OCI-LY1 (cell line): ENCODE data around the gene MPI.
"Not testable (repeated sequence)": the region's sequence is repeated elsewhere in the genome, so short reads cannot be mapped to it uniquely, and the experiment has no call there.

Source experiments
- H2AFZ ChIP-seq: fragments of 200-600 bp; sonication (generic), shearing (Covaris generic); 2 replicates; pipeline ENCODE4 v1.6.0; 2014; ENCODE audit warnings: antibody characterized with exemption, mild to moderate bottlenecking, low read length
- H3F3A ChIP-seq: fragments of 200-600 bp; sonication (generic), shearing (Covaris generic); 2 replicates; pipeline ENCODE4 v1.6.0; 2014; ENCODE audit warnings: mild to moderate bottlenecking, antibody characterized with exemption, low read length, moderate library complexity; ENCODE audit not compliant: insufficient read depth
- H3K27ac ChIP-seq: fragments of 200-600 bp; sonication (generic); 2 replicates; pipeline ENCODE4 v1.5.1; 2014; ENCODE audit warnings: low read length, mixed run types, mild to moderate bottlenecking, low read depth; ENCODE audit not compliant: poor library complexity, severe bottlenecking
- H3K27me3 ChIP-seq: fragments of 200-600 bp; sonication (generic); 2 replicates; pipeline ENCODE4 v1.6.0; 2014; ENCODE audit warnings: antibody characterized with exemption, mild to moderate bottlenecking, low read length, moderate library complexity; ENCODE audit not compliant: insufficient read depth
- H3K36me3 ChIP-seq: fragments of 200-600 bp; sonication (generic); 2 replicates; pipeline ENCODE4 v1.6.1; 2014; ENCODE audit warnings: mild to moderate bottlenecking, antibody characterized with exemption, low read length, moderate library complexity, mixed read lengths; ENCODE audit not compliant: insufficient read depth
- H3K4me1 ChIP-seq: fragments of 200-600 bp; sonication (generic); 2 replicates; pipeline ENCODE4 v1.5.1; 2014; ENCODE audit warnings: mild to moderate bottlenecking, low read length, moderate library complexity; ENCODE audit not compliant: insufficient read depth, severe bottlenecking
- H3K4me2 ChIP-seq: fragments of 200-600 bp; sonication (generic), shearing (Covaris generic); 2 replicates; pipeline ENCODE4 v1.6.1; 2014; ENCODE audit warnings: low read length
- H3K4me3 ChIP-seq: fragments of 200-600 bp; sonication (generic); 2 replicates; pipeline ENCODE4 v1.5.1; 2014; ENCODE audit warnings: low read length, low read depth, mild to moderate bottlenecking, mixed read lengths; ENCODE audit not compliant: poor library complexity, severe bottlenecking
- H3K79me2 ChIP-seq: fragments of 200-600 bp; shearing (Covaris generic); 2 replicates; pipeline ENCODE4 v1.6.1; 2016; ENCODE audit warnings: mixed run types, low read length, mixed read lengths; ENCODE audit not compliant: insufficient read depth
- H3K9ac ChIP-seq: fragments of 200-600 bp; sonication (generic), shearing (Covaris generic); 2 replicates; pipeline ENCODE4 v1.6.1; 2014; ENCODE audit warnings: mild to moderate bottlenecking, low read length, mixed read lengths
- H3K9me2 ChIP-seq: fragments of 200-600 bp; sonication (generic), shearing (Covaris generic); 2 replicates; pipeline ENCODE4 v1.6.1; 2014; ENCODE audit warnings: low read depth, mild to moderate bottlenecking, low read length, mixed read lengths
- H3K9me3 ChIP-seq: fragments of 200-600 bp; shearing (Covaris generic); 2 replicates; pipeline ENCODE4 v1.6.1; 2014; ENCODE audit warnings: low read length, mixed read lengths
- H4K20me1 ChIP-seq: fragments of 200-600 bp; sonication (generic), shearing (Covaris generic); 2 replicates; pipeline ENCODE4 v1.6.0; 2016; ENCODE audit warnings: mild to moderate bottlenecking, low read length; ENCODE audit not compliant: insufficient read depth
- EZH2 ChIP-seq: fragments of 200-600 bp; sonication (generic), shearing (Covaris generic); IDR thresholded peaks from 2 replicates; pipeline ENCODE4 v1.8.0; 2017; ENCODE audit warnings: borderline replicate concordance, mixed run types, mild to moderate bottlenecking, antibody characterized with exemption, low read length, moderate library complexity, mixed read lengths
- TF ChIP-seq, protein P1 (sequence below): fragments of 200-600 bp; sonication (generic), shearing (Covaris generic); IDR thresholded peaks from 2 replicates; pipeline ENCODE4 v1.5.1; 2017; ENCODE audit warnings: mild to moderate bottlenecking, antibody characterized with exemption, low read length, moderate library complexity, mixed read lengths

MPI gene

DNA sequence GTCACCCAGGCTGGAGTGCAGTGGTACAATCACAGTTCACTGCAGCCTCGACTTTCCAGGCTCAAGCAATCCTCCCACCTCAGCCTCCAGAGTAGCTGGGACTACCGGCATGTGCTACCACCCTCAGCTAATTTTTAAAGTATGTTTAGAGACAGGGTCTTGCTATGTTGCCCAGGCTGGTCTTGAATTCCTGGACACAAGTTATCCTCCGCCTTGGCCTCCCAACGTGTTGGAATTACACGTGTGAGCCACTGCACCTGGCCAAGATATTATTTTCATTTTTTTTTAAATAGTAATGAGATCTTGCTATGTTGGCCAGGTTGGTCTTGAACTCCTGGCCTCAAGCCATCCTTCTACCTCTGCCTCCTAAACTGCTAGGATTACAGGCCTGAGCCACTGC is 4.4 kb upstream of the MPI start:
- Histone ChIP-seq H2AFZ (no peak overlapping the region), H3K9me3 (peaks cover 11% of the 10 kb centered on the region; the same call in 1 of the 2 replicates), H3K4me3 (no peak overlapping the region), H3F3A (no peaks in the 10 kb centered on the region), H3K36me3 (no peaks in the 10 kb centered on the region), H3K9ac (no peak overlapping the region), H3K27ac (no peak overlapping the region), H3K27me3 (no peaks in the 10 kb centered on the region), H3K79me2 (no peaks in the 10 kb centered on the region), H3K4me2 (no peak overlapping the region), H4K20me1 (no peaks in the 10 kb centered on the region), H3K4me1 (peaks cover 7% of the 10 kb centered on the region), H3K9me2 (no peaks in the 10 kb centered on the region)
- TF ChIP-seq, protein P1, sequence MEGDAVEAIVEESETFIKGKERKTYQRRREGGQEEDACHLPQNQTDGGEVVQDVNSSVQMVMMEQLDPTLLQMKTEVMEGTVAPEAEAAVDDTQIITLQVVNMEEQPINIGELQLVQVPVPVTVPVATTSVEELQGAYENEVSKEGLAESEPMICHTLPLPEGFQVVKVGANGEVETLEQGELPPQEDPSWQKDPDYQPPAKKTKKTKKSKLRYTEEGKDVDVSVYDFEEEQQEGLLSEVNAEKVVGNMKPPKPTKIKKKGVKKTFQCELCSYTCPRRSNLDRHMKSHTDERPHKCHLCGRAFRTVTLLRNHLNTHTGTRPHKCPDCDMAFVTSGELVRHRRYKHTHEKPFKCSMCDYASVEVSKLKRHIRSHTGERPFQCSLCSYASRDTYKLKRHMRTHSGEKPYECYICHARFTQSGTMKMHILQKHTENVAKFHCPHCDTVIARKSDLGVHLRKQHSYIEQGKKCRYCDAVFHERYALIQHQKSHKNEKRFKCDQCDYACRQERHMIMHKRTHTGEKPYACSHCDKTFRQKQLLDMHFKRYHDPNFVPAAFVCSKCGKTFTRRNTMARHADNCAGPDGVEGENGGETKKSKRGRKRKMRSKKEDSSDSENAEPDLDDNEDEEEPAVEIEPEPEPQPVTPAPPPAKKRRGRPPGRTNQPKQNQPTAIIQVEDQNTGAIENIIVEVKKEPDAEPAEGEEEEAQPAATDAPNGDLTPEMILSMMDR, result no peak
- TF ChIP-seq EZH2, result no peak

DNA sequence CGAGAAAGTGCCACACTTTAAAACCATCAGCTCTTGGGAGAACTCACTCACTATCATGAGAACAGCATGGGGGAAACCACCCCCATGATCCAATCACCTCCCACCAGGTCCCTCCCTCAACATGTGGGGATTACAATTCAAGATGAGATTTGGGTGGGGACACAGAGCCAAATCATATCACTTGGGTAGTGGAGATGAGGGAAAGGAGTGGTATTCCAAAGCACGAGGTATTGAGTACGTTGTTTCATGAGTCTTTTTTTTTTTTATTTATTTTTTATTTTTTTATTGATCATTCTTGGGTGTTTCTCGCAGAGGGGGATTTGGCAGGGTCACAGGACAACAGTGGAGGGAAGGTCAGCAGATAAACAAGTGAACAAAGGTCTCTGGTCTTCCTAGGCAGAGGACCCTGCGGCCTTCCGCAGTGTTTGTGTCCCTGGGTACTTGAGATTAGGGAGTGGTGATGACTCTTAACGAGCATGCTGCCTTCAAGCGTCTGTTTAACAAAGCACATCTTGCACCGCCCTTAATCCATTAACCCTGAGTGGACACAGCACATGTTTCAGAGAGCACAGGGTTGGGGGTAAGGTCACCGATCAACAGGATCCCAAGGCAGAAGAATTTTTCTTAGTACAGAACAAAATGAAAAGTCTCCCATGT is 2.2 kb upstream of the MPI start:
- H3K4me2 ChIP-seq, H3K9me3 ChIP-seq, H3K4me3 ChIP-seq, H3K9ac ChIP-seq, H3K9me2 ChIP-seq, H3K27ac ChIP-seq, H3F3A ChIP-seq, H4K20me1 ChIP-seq, H3K27me3 ChIP-seq, H3K79me2 ChIP-seq, H2AFZ ChIP-seq: not testable (repeated sequence)
- Histone ChIP-seq H3K36me3 (peaks cover 15% of the 10 kb centered on the region), H3K4me1 (peaks cover 18% of the 10 kb centered on the region)

DNA sequence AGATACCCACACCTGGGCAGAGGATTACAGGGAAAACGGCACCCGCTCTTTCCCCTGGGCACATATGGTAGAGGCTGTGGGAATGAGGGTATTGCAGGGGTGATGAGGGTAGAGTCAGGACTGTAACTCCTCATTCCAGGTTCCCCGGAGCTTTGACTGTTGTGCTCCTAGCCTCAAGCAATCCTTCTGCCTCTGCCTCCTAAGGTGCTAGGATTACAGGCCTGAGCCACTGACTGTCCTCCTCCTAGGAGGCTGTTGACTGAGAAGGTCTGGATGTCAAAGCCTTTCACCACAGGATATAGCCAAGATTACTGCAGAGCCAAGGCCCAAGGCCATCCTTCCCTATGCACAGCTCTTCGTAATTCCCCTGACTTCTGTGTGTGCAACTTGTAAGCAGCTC is 1.1 kb upstream of the MPI start:
- peaks cover 26% of the 10 kb centered on the region for H3K36me3 ChIP-seq
- no peak overlapping the region for H3K4me2 ChIP-seq
- H3F3A ChIP-seq, result no peaks in the 10 kb centered on the region
- no peaks in the 10 kb centered on the region for H3K79me2 ChIP-seq
- H3K9ac ChIP-seq, result no peak overlapping the region
- no peak overlapping the region for H3K27ac ChIP-seq
- H3K4me1 ChIP-seq, result peaks cover 18% of the 10 kb centered on the region
- H3K4me3 ChIP-seq, result no peak overlapping the region
- H4K20me1 ChIP-seq, result no peaks in the 10 kb centered on the region
- TF ChIP-seq EZH2, result no peak
- TF ChIP-seq, protein P1, result no peak
- no peaks in the 10 kb centered on the region for H3K9me2 ChIP-seq
- H2AFZ ChIP-seq, result no peak overlapping the region
- no peaks in the 10 kb centered on the region for H3K27me3 ChIP-seq
- no peaks in the 10 kb centered on the region for H3K9me3 ChIP-seq

DNA sequence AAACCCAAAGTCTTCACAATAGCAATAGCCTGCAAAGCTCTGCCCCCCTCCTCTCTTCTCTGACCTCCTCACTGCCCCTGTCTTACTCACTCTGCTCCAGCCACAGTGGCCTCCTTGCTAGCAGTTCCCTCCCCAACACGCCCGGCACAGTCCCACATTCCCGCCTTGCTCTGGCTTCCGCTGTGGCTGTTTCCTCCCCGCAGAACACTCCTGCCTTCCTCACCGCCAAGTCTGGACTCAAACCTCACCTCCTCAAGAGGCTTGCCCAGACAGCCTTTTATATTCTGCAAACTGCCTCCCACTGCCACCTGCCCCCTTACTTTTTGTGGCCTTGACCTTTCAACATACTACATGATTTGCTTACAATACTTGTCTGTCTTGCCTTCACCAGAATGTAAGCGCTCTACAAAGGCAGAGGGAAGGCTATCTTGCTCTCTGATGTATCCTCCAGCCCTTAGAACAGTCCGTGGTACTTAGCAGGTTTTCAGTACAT is 406 bp upstream of the MPI start:
- peak overlapping the region; percentile 81; the same call in 1 of the 2 replicates for H3K9ac ChIP-seq
- no peaks in the 10 kb centered on the region for H3K9me3 ChIP-seq
- H3K79me2 ChIP-seq, result no peaks in the 10 kb centered on the region
- TF ChIP-seq, protein P1, result no peak
- no peak for TF ChIP-seq EZH2
- no peak overlapping the region for H3K27ac ChIP-seq
- H4K20me1 ChIP-seq, result no peaks in the 10 kb centered on the region
- H3K9me2 ChIP-seq, result no peaks in the 10 kb centered on the region
- peaks cover 26% of the 10 kb centered on the region for H3K36me3 ChIP-seq
- H3K4me3 ChIP-seq, result peak overlapping the region; percentile 76
- no peaks in the 10 kb centered on the region for H3F3A ChIP-seq
- peaks cover 18% of the 10 kb centered on the region for H3K4me1 ChIP-seq
- peak overlapping the region; percentile 93 for H3K4me2 ChIP-seq
- no peaks in the 10 kb centered on the region for H3K27me3 ChIP-seq
- peak overlapping the region; percentile 54; the same call in 1 of the 2 replicates for H2AFZ ChIP-seq
